Endothelial cell of umbilical vein (primary cell): Measurements from ENCODE around the gene ELL2. TPM values are rescaled to one million over a fixed set of nuclear protein-coding genes. Genes with fewer than 3 reads are reported as not detected.

Source experiments
- BruUV-seq: library from RNA; stranded (reverse); fragments of 400-500 nt; replicated peaks from 2 replicates; lab custom pipeline; 2021; lab: Mats Ljungman, UMichigan
- CTCF ChIA-PET: fragments of 300-600, 350-600 bp; sonication (Branson Sonifier 250); formaldehyde crosslinking; loops from one replicate; lab custom pipeline; 2021; ENCODE audit warnings: antibody characterized with exemption, inconsistent platforms; lab: Charles Lee
- POLR2A ChIA-PET: fragments of 300-600, 350-600 bp; sonication (Branson Sonifier 250); formaldehyde crosslinking; loops from one replicate; lab custom pipeline; 2021; ENCODE audit warnings: antibody characterized with exemption, inconsistent platforms; lab: Charles Lee
- DNase-seq: peaks from one replicate; pipeline ENCODE4 v3.0.0-alpha.2; 2011; ENCODE audit warnings: low read depth, low spot score
- FAIRE-seq: peaks from 2 replicates; lab custom pipeline; 2011; peaks lifted over from hg19 to GRCh38; lab: Jason Lieb, UNC
- H2AFZ ChIP-seq: 2 replicates; pipeline ENCODE4 v1.6.0; 2012; ENCODE audit warnings: low read depth, low read length, control low read depth, inconsistent platforms
- H3K27ac ChIP-seq: 2 replicates; pipeline ENCODE4 v1.5.1; 2011; ENCODE audit warnings: low read depth, mild to moderate bottlenecking, control low read depth, low read length, moderate library complexity; ENCODE audit not compliant: insufficient read depth
- H3K27me3 ChIP-seq, 2 experiments: 2 replicates each; pipeline versions ENCODE4 v1.6.0 to v1.6.1; 2011; ENCODE audit warnings: low read length in 2 of 2, mixed read lengths in 1 of 2; ENCODE audit not compliant: control insufficient read depth in 2 of 2, insufficient read depth in 2 of 2
- H3K36me3 ChIP-seq, 2 experiments: 2 replicates in 1 of 2; 3 replicates in 1 of 2; pipeline ENCODE4 v1.5.1; 2011; ENCODE audit warnings: low read length in 2 of 2, mild to moderate bottlenecking in 1 of 2, moderate library complexity in 1 of 2; ENCODE audit not compliant: control insufficient read depth in 2 of 2, insufficient read depth in 2 of 2; ENCODE audit errors: extremely low read depth in 1 of 2
- H3K4me1 ChIP-seq: 3 replicates; pipeline ENCODE4 v1.5.1; 2011; ENCODE audit warnings: mild to moderate bottlenecking, low read length; ENCODE audit not compliant: control insufficient read depth, insufficient read depth; ENCODE audit errors: extremely low read depth
- H3K4me2 ChIP-seq: 2 replicates; pipeline ENCODE4 v1.6.1; 2011; ENCODE audit warnings: low read length, control low read depth, mixed read lengths; ENCODE audit not compliant: insufficient read depth
- H3K4me3 ChIP-seq, 3 experiments: fragments of 200-600 bp in 1 of 3; sonication (generic), shearing (Covaris generic) in 1 of 3; replicated peaks in 1 of 3; 2 replicates each; pipeline ENCODE4 v1.5.1; 2011 to 2016; ENCODE audit warnings: control low read depth in 3 of 3, low read length in 3 of 3, mild to moderate bottlenecking in 2 of 3, inconsistent platforms in 1 of 3, low read depth in 1 of 3, moderate library complexity in 1 of 3; ENCODE audit not compliant: insufficient read depth in 1 of 3
- H3K79me2 ChIP-seq: 2 replicates; pipeline ENCODE4 v1.6.0; 2012; ENCODE audit warnings: low read length, inconsistent platforms; ENCODE audit not compliant: control insufficient read depth, insufficient read depth
- H3K9ac ChIP-seq: replicated peaks from 2 replicates; pipeline ENCODE3; 2011; ENCODE audit warnings: low read length, control low read depth; ENCODE audit not compliant: insufficient read depth; ENCODE audit errors: extremely low read depth
- H3K9me1 ChIP-seq: replicated peaks from 3 replicates; pipeline ENCODE4 v1.6.0; 2011; ENCODE audit warnings: mild to moderate bottlenecking, low read length; ENCODE audit not compliant: control insufficient read depth, insufficient read depth; ENCODE audit errors: extremely low read depth
- H3K9me3 ChIP-seq: replicated peaks from 2 replicates; pipeline ENCODE4 v1.5.1; 2012; ENCODE audit warnings: low read length, inconsistent platforms; ENCODE audit not compliant: control insufficient read depth, insufficient read depth
- H4K20me1 ChIP-seq: replicated peaks from 2 replicates; pipeline ENCODE3; 2011; ENCODE audit warnings: mild to moderate bottlenecking, low read length; ENCODE audit not compliant: control insufficient read depth, insufficient read depth; ENCODE audit errors: extremely low read depth
- EZH2 ChIP-seq: IDR thresholded peaks from 2 replicates; pipeline ENCODE4 v1.6.1; 2012; ENCODE audit warnings: borderline replicate concordance, low read depth, mild to moderate bottlenecking, moderate library complexity, low read length, inconsistent platforms; ENCODE audit not compliant: severe bottlenecking
- FOS ChIP-seq: IDR thresholded peaks from 2 replicates; pipeline ENCODE4 v1.6.1; 2011; ENCODE audit warnings: mild to moderate bottlenecking, low read length, moderate library complexity, borderline replicate concordance; ENCODE audit not compliant: insufficient read depth
- GATA2 ChIP-seq: IDR thresholded peaks from 2 replicates; pipeline ENCODE4 v1.7.0; 2011; ENCODE audit warnings: low read depth, mild to moderate bottlenecking, moderate library complexity, mixed read lengths, low read length; ENCODE audit not compliant: insufficient read length, insufficient read depth
- JUN ChIP-seq: IDR thresholded peaks from 2 replicates; pipeline ENCODE4 v1.6.1; 2011; ENCODE audit warnings: borderline replicate concordance, low read depth; ENCODE audit not compliant: insufficient read length, insufficient read depth
- MYC ChIP-seq: IDR thresholded peaks from one replicate; pipeline ENCODE4 v1.6.1; 2011; ENCODE audit warnings: mild to moderate bottlenecking, low read depth, low read length
- POLR2A ChIP-seq: IDR thresholded peaks from 2 replicates; pipeline ENCODE4 v1.6.1; 2012; ENCODE audit warnings: low read depth, mild to moderate bottlenecking, control low read depth, low read length
- POLR2AphosphoS5 ChIP-seq: IDR thresholded peaks from 2 replicates; pipeline ENCODE4 v1.6.1; 2012; ENCODE audit warnings: low read depth, mild to moderate bottlenecking, control low read depth, low read length, moderate library complexity; ENCODE audit not compliant: insufficient read depth
- dilution Hi-C: fragments of 300-500 bp; cut with MboI; formaldehyde crosslinking; loops from one replicate; pipeline ENCODE4 v1.15.0; 2019; ENCODE audit warnings: low sequenced_read_pairs; ENCODE audit not compliant: extremely low pct_ligation_motif_present
- intact Hi-C: fragments of 100-400 bp; cut with micrococcal nuclease; formaldehyde crosslinking; loops from one replicate; pipeline ENCODE4 v1.10.0; 2022
- polyA plus RNA-seq, 4 experiments: library from polyadenylated mRNA; depleted of rRNA in 3 of 4; stranded (reverse) in 3 of 4; unstranded in 1 of 4; fragments of >200 nt; gene quantifications; 2 replicates each; pipeline versions ENCODE4 v1.2.1 to v1.2.3, GENCODE V29; 2011 to 2012; ENCODE audit warnings: missing spikeins in 1 of 4
- total RNA-seq: library from RNA; stranded (reverse); gene quantifications from 2 replicates; pipeline ENCODE4 v1.2.3, GENCODE V29; 2021
- TF ChIP-seq, protein P1 (sequence below), 2 donors: IDR thresholded peaks; 1 replicate in 1 of 2; 2 replicates in 1 of 2; pipeline ENCODE4 v1.5.1; 2011; ENCODE audit warnings: low read length in 2 of 2, mild to moderate bottlenecking in 2 of 2, moderate library complexity in 2 of 2, control low read depth in 1 of 2, inconsistent platforms in 1 of 2, low read depth in 1 of 2; ENCODE audit not compliant: insufficient read depth in 1 of 2; ENCODE audit errors: extremely low read depth in 1 of 2
- TF ChIP-seq, protein P2 (sequence below): IDR thresholded peaks from 2 replicates; pipeline ENCODE4 v1.6.1; 2011; ENCODE audit not compliant: insufficient read depth, insufficient read length

ELL2 gene
- total and polyA plus RNA-seq, 2 donors (not counting 3 experiments of a cell fraction or from before 2014, with no cell fraction given) = 6.8 to 26.0 TPM

- H3K4me2 ChIP-seq = no peak overlapping the region
- no peak overlapping the region for H3K9ac ChIP-seq
- intact Hi-C loops (no loop called here), dilution Hi-C loops (no loop called here)
- H3K36me3 ChIP-seq = no peaks in the 10 kb centered on the region
- H3K9me1 ChIP-seq = no peaks in the 10 kb centered on the region
- no peaks in the 10 kb centered on the region for H3K27me3 ChIP-seq
- no peaks in the 10 kb centered on the region for H3K9me3 ChIP-seq
- no TSS peak for BruUV-seq
- H2AFZ ChIP-seq = no peak overlapping the region
- no peaks in the 10 kb centered on the region for H3K4me1 ChIP-seq
- FAIRE-seq = no peak
- TF ChIP-seq FOS (no peak), JUN (no peak), POLR2AphosphoS5 (no peak), EZH2 (no peak), MYC (no peak), POLR2A (no peak), GATA2 (no peak)
- TF ChIP-seq, protein P1, sequence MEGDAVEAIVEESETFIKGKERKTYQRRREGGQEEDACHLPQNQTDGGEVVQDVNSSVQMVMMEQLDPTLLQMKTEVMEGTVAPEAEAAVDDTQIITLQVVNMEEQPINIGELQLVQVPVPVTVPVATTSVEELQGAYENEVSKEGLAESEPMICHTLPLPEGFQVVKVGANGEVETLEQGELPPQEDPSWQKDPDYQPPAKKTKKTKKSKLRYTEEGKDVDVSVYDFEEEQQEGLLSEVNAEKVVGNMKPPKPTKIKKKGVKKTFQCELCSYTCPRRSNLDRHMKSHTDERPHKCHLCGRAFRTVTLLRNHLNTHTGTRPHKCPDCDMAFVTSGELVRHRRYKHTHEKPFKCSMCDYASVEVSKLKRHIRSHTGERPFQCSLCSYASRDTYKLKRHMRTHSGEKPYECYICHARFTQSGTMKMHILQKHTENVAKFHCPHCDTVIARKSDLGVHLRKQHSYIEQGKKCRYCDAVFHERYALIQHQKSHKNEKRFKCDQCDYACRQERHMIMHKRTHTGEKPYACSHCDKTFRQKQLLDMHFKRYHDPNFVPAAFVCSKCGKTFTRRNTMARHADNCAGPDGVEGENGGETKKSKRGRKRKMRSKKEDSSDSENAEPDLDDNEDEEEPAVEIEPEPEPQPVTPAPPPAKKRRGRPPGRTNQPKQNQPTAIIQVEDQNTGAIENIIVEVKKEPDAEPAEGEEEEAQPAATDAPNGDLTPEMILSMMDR (IDR thresholded peaks at IDR 0.05; ENCODE audit: extremely low read depth in 1 of 2, insufficient read depth in 1 of 2, low read depth in 1 of 2, low read length in 2 of 2) = no peak
- TF ChIP-seq, protein P2, sequence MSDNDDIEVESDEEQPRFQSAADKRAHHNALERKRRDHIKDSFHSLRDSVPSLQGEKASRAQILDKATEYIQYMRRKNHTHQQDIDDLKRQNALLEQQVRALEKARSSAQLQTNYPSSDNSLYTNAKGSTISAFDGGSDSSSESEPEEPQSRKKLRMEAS = no peak
- POLR2A ChIA-PET = no interaction called here
- H3K4me3 ChIP-seq = no peak overlapping the region
- no peak overlapping the region for H3K27ac ChIP-seq
- H4K20me1 ChIP-seq = no peaks in the 10 kb centered on the region
- no peaks in the 10 kb centered on the region for H3K79me2 ChIP-seq
- DNase-seq = no peak
- CTCF ChIA-PET = no interaction called here
These were observed 46.8 kb upstream of the ELL2 start for GRCh38 chr5:96008487-96008886.
